ENCODE measurements around the gene CAMK2N2. TPM values are rescaled to one million over a fixed set of nuclear protein-coding genes. Genes with fewer than 3 reads are reported as not detected.

Gene CAMK2N2
- total and polyA plus RNA-seq, 2 of the 4 experiments (the other 2 are of a cell fraction): 0.34 TPM; not detected in 1

DNA sequence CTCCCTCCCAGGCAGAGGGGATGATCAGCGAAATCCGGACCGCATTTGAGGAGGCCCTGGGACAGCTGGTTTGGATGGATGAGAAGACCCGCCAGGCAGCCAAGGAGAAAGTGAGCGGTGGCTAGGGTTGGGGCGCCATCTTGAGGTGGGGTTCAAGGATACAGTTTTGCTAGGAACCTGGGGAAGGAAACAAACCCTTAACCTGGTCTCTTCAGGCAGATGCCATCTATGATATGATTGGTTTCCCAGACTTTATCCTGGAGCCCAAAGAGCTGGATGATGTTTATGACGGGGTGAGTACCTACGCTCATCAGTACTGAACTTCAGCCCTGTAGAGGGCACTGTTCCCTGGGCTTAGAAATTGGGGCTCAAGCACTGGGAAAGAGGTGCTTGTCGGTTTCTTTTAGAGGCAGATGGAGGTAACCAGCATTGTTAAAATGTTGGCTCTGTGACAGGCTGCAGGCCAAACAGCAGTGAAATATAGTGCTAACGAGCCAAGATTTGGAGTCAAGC, 28.1 kb upstream of the CAMK2N2 start:
- intact Hi-C loops (cut with micrococcal nuclease): loop anchor here (1.0 to 5.0 kb wide), 3 partner anchors 62 to 394 kb away; partner anchors contain the start of gene VWA5B2
- H2BK120ac ChIP-seq (ENCODE audit: low read depth, low read length): no peak overlapping the region
- H3K79me1 ChIP-seq (ENCODE audit: low read depth in 1 of 2, low read length in 2 of 2): no peaks in the 10 kb centered on the region
- no peak overlapping the region for H2AK9ac ChIP-seq (replicated peaks; ENCODE audit: low read depth, low read length, poor library complexity)
- H3K4me3 ChIP-seq (ENCODE audit: insufficient read depth, low read depth, low read length): no peak overlapping the region
- no peak overlapping the region for H4K91ac ChIP-seq (ENCODE audit: insufficient read depth, low read depth, low read length)
- WGBS, 2 experiments (ENCODE audit: extremely low coverage in 2 of 2, insufficient read length in 1 of 2): 18% methylated on average over 2 of the region's 10 CpGs; no CpG with 5 or more reads in 1 of the 2 experiments
- no peaks in the 10 kb centered on the region for H3K9me1 ChIP-seq (ENCODE audit: insufficient read depth, low read length)
- H2BK20ac ChIP-seq (ENCODE audit: low read depth, low read length): no peak overlapping the region
- DNase-seq (peak; percentile 38), ATAC-seq (ENCODE audit: low read depth) (peak; percentile 79)
- H3K4ac ChIP-seq (ENCODE audit: low read depth, low read length): no peak overlapping the region
- no peak overlapping the region for H4K5ac ChIP-seq (ENCODE audit: low read depth, low read length)
- no peak overlapping the region for H2BK15ac ChIP-seq (ENCODE audit: low read depth, low read length)
- no peaks in the 10 kb centered on the region for H3K9me3 ChIP-seq (ENCODE audit: control insufficient read depth, insufficient read depth, low read length)
- H3K4me1 ChIP-seq (ENCODE audit: control insufficient read depth, insufficient read depth, low read length): no peaks in the 10 kb centered on the region
- H3K27ac ChIP-seq (ENCODE audit: insufficient read depth, low read length): no peak overlapping the region
- ChIA-PET CTCF (interaction anchor here (0.6 to 1.1 kb wide), 4 partner anchors 10 to 72 kb away, joined by 3 read pairs; partner anchors contain the start of genes CLCN2 and POLR2H), POLR2A (ENCODE audit: unreplicated experiment) (no interaction called here)
- peak overlapping the region; percentile 51 for H2AFZ ChIP-seq (replicated peaks; ENCODE audit: low read length, poor library complexity)
- no peaks in the 10 kb centered on the region for H3K36me3 ChIP-seq (ENCODE audit: control insufficient read depth, insufficient read depth, low read length)
- no peak overlapping the region for H2BK5ac ChIP-seq (ENCODE audit: low read depth, low read length, poor library complexity, severe bottlenecking)
- no peaks in the 10 kb centered on the region for H4K20me1 ChIP-seq (ENCODE audit: insufficient read depth, low read length)
- no peak overlapping the region for H4K8ac ChIP-seq (ENCODE audit: low read depth in 2 of 2, low read length in 2 of 2)
- H3K27me3 ChIP-seq (ENCODE audit: control insufficient read depth, insufficient read depth, low read length): peaks cover 24% of the 10 kb centered on the region
- H3K9ac ChIP-seq (ENCODE audit: low read depth, low read length): no peak overlapping the region
- H3K4me2 ChIP-seq (ENCODE audit: low read depth, low read length): no peak overlapping the region
- H3K18ac ChIP-seq (ENCODE audit: low read depth, low read length): no peak overlapping the region
- TF ChIP-seq POLR2A (IDR thresholded peaks at IDR 0.05; ENCODE audit: low read depth, low read length) (no peak), CHD1 (IDR thresholded peaks at IDR 0.05; ENCODE audit: low read depth, low read length) (no peak), RAD21 (IDR thresholded peaks at IDR 0.05; ENCODE audit: low read length) (peak; percentile 82), SMC3 (IDR thresholded peaks at IDR 0.05; ENCODE audit: low read depth, low read length) (peak; percentile 50)
- TF ChIP-seq, protein P1, sequence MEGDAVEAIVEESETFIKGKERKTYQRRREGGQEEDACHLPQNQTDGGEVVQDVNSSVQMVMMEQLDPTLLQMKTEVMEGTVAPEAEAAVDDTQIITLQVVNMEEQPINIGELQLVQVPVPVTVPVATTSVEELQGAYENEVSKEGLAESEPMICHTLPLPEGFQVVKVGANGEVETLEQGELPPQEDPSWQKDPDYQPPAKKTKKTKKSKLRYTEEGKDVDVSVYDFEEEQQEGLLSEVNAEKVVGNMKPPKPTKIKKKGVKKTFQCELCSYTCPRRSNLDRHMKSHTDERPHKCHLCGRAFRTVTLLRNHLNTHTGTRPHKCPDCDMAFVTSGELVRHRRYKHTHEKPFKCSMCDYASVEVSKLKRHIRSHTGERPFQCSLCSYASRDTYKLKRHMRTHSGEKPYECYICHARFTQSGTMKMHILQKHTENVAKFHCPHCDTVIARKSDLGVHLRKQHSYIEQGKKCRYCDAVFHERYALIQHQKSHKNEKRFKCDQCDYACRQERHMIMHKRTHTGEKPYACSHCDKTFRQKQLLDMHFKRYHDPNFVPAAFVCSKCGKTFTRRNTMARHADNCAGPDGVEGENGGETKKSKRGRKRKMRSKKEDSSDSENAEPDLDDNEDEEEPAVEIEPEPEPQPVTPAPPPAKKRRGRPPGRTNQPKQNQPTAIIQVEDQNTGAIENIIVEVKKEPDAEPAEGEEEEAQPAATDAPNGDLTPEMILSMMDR (conservative IDR thresholded peaks at IDR 0.05; ENCODE audit: low read depth, low read length): peak; percentile 65
- TF ChIP-seq, protein P2, sequence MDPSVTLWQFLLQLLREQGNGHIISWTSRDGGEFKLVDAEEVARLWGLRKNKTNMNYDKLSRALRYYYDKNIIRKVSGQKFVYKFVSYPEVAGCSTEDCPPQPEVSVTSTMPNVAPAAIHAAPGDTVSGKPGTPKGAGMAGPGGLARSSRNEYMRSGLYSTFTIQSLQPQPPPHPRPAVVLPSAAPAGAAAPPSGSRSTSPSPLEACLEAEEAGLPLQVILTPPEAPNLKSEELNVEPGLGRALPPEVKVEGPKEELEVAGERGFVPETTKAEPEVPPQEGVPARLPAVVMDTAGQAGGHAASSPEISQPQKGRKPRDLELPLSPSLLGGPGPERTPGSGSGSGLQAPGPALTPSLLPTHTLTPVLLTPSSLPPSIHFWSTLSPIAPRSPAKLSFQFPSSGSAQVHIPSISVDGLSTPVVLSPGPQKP (IDR thresholded peaks at IDR 0.05; ENCODE audit: borderline replicate concordance, low read depth, low read length): no peak
- no peak overlapping the region for H3K56ac ChIP-seq (ENCODE audit: extremely low read depth, insufficient read depth, low read length)
- H2AK5ac ChIP-seq (ENCODE audit: low read depth, low read length): no peak overlapping the region
- BruUV-seq (replicated peaks): no TSS peak
- dilution Hi-C loops (cut with HindIII; ENCODE audit: low sequenced_read_pairs, unreplicated experiment): no loop called here
- in situ Hi-C loops (cut with MboI; ENCODE audit: low sequenced_read_pairs): loop anchor here (10.0 kb wide), 1 partner anchor 395 kb away; no protein-coding TSS in a partner anchor
- no peak overlapping the region for H3K23ac ChIP-seq (ENCODE audit: low read depth, low read length)
- no peak overlapping the region for H3K14ac ChIP-seq (replicated peaks; ENCODE audit: low read depth, low read length)

All from IMR-90 (cell line).